MM.1S (cell line): Measurements from ENCODE around the gene ZBTB7A.

Experiments
- EZH2phosphoT487 ChIP-seq: fragments of 300-600 bp; sonication (generic); IDR thresholded peaks from 2 replicates; pipeline ENCODE4 v1.6.1; 2018; ENCODE audit warnings: antibody characterized with exemption, low read length
- TF ChIP-seq, protein P1 (sequence below): fragments of 300-600 bp; sonication (generic); IDR thresholded peaks from 2 replicates; pipeline ENCODE4 v1.5.1; 2016; ENCODE audit warnings: antibody characterized with exemption, low read length, mixed read lengths

GRCh38 chr19:4037301-4037949 lies 29.3 kb downstream of the ZBTB7A start:
- TF ChIP-seq, protein P1, sequence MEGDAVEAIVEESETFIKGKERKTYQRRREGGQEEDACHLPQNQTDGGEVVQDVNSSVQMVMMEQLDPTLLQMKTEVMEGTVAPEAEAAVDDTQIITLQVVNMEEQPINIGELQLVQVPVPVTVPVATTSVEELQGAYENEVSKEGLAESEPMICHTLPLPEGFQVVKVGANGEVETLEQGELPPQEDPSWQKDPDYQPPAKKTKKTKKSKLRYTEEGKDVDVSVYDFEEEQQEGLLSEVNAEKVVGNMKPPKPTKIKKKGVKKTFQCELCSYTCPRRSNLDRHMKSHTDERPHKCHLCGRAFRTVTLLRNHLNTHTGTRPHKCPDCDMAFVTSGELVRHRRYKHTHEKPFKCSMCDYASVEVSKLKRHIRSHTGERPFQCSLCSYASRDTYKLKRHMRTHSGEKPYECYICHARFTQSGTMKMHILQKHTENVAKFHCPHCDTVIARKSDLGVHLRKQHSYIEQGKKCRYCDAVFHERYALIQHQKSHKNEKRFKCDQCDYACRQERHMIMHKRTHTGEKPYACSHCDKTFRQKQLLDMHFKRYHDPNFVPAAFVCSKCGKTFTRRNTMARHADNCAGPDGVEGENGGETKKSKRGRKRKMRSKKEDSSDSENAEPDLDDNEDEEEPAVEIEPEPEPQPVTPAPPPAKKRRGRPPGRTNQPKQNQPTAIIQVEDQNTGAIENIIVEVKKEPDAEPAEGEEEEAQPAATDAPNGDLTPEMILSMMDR, result no peak
- TF ChIP-seq EZH2phosphoT487, result no peak
